BLaER1 (cell line): ENCODE data around the gene STX4.

Experiments used
- H3K27ac ChIP-seq: shearing (Covaris generic); formaldehyde crosslinking; 2 replicates; pipeline ENCODE4 v1.8.1; 2022
- H3K27me3 ChIP-seq: shearing (Covaris generic); formaldehyde crosslinking; 2 replicates; pipeline ENCODE4 v1.8.1; 2022
- H3K36me3 ChIP-seq: shearing (Covaris generic); formaldehyde crosslinking; 2 replicates; pipeline ENCODE4 v1.8.1; 2022
- H3K4me1 ChIP-seq: shearing (Covaris generic); formaldehyde crosslinking; 2 replicates; pipeline ENCODE4 v1.8.1; 2022
- H3K4me2 ChIP-seq: shearing (Covaris generic); formaldehyde crosslinking; 2 replicates; pipeline ENCODE4 v1.8.1; 2022
- H3K4me3 ChIP-seq: shearing (Covaris generic); formaldehyde crosslinking; 2 replicates; pipeline ENCODE4 v1.8.1; 2022
- H3K9ac ChIP-seq: shearing (Covaris generic); formaldehyde crosslinking; 2 replicates; pipeline ENCODE4 v1.8.1; 2022
- H3K9me3 ChIP-seq: shearing (Covaris generic); formaldehyde crosslinking; 2 replicates; pipeline ENCODE4 v1.8.1; 2022
- H4K20me1 ChIP-seq: shearing (Covaris generic); formaldehyde crosslinking; 2 replicates; pipeline ENCODE4 v1.8.1; 2022
- Cebpa-rat ChIP-seq: shearing (Covaris generic); IDR thresholded peaks from 2 replicates; pipeline ENCODE4 v1.8.1; 2022

Gene STX4

GRCh38 chr16:31042866-31043265 lies 9.5 kb downstream of the STX4 start:
- Histone ChIP-seq H3K27me3 (no peaks in the 10 kb centered on the region), H3K27ac (no peak overlapping the region), H3K4me3 (no peak overlapping the region), H3K4me1 (no peaks in the 10 kb centered on the region), H3K9me3 (no peaks in the 10 kb centered on the region), H4K20me1 (no peaks in the 10 kb centered on the region), H3K4me2 (no peak overlapping the region), H3K9ac (no peak overlapping the region), H3K36me3 (peaks cover 59% of the 10 kb centered on the region)
- TF ChIP-seq Cebpa-rat: no peak

GRCh38 chr16:31043352-31043751 lies 10.0 kb downstream of the STX4 start:
- H3K27me3 ChIP-seq: no peaks in the 10 kb centered on the region
- H4K20me1 ChIP-seq: no peaks in the 10 kb centered on the region
- H3K4me1 ChIP-seq: no peaks in the 10 kb centered on the region
- H3K27ac ChIP-seq: no peak overlapping the region
- H3K4me3 ChIP-seq: no peak overlapping the region
- peaks cover 55% of the 10 kb centered on the region for H3K36me3 ChIP-seq
- H3K4me2 ChIP-seq: no peak overlapping the region
- H3K9me3 ChIP-seq: no peaks in the 10 kb centered on the region
- no peak for TF ChIP-seq Cebpa-rat
- H3K9ac ChIP-seq: no peak overlapping the region

GRCh38 chr16:31043898-31044481 lies 10.6 kb downstream of the STX4 start:
- no peak overlapping the region for H3K4me2 ChIP-seq
- no peaks in the 10 kb centered on the region for H3K9me3 ChIP-seq
- no peaks in the 10 kb centered on the region for H3K27me3 ChIP-seq
- H3K36me3 ChIP-seq: peaks cover 48% of the 10 kb centered on the region
- TF ChIP-seq Cebpa-rat: no peak
- H3K27ac ChIP-seq: no peak overlapping the region
- H4K20me1 ChIP-seq: no peaks in the 10 kb centered on the region
- no peak overlapping the region for H3K4me3 ChIP-seq
- no peak overlapping the region for H3K9ac ChIP-seq
- no peaks in the 10 kb centered on the region for H3K4me1 ChIP-seq

GRCh38 chr16:31050280-31051030 lies 17.1 kb downstream of the STX4 start:
- no peak overlapping the region for H3K4me3 ChIP-seq
- H3K27me3 ChIP-seq: no peaks in the 10 kb centered on the region
- no peak overlapping the region for H3K27ac ChIP-seq
- H3K4me1 ChIP-seq: no peaks in the 10 kb centered on the region
- H3K4me2 ChIP-seq: no peak overlapping the region
- no peaks in the 10 kb centered on the region for H3K36me3 ChIP-seq
- H3K9ac ChIP-seq: no peak overlapping the region
- H4K20me1 ChIP-seq: no peaks in the 10 kb centered on the region
- TF ChIP-seq Cebpa-rat: no peak
- no peaks in the 10 kb centered on the region for H3K9me3 ChIP-seq

- Histone ChIP-seq H3K9ac (no peak overlapping the region), H3K36me3 (no peaks in the 10 kb centered on the region; the same call in 1 of the 2 replicates), H3K4me1 (no peaks in the 10 kb centered on the region), H3K27ac (no peak overlapping the region), H3K27me3 (no peaks in the 10 kb centered on the region), H3K4me3 (no peak overlapping the region), H4K20me1 (no peaks in the 10 kb centered on the region), H3K4me2 (no peak overlapping the region), H3K9me3 (no peaks in the 10 kb centered on the region)
- TF ChIP-seq Cebpa-rat: no peak
Observed at GRCh38 chr16:31052114-31052513, 18.8 kb downstream of the STX4 start.

- Histone ChIP-seq H3K36me3 (peaks cover 29% of the 10 kb centered on the region), H3K4me3 (no peak overlapping the region), H3K9me3 (no peaks in the 10 kb centered on the region), H3K27me3 (no peaks in the 10 kb centered on the region), H3K4me2 (no peak overlapping the region), H3K4me1 (no peaks in the 10 kb centered on the region), H3K27ac (no peak overlapping the region), H3K9ac (no peak overlapping the region), H4K20me1 (no peaks in the 10 kb centered on the region)
- TF ChIP-seq Cebpa-rat: no peak
Observed at GRCh38 chr16:31055613-31056012, 22.3 kb downstream of the STX4 start.

- peaks cover 75% of the 10 kb centered on the region for H3K36me3 ChIP-seq
- no peak overlapping the region for H3K27ac ChIP-seq
- H3K4me2 ChIP-seq: no peak overlapping the region
- H4K20me1 ChIP-seq: peaks cover 41% of the 10 kb centered on the region; the same call in 1 of the 2 replicates
- no peak for TF ChIP-seq Cebpa-rat
- H3K4me3 ChIP-seq: no peak overlapping the region
- H3K27me3 ChIP-seq: no peaks in the 10 kb centered on the region
- H3K4me1 ChIP-seq: peaks cover 23% of the 10 kb centered on the region
- no peaks in the 10 kb centered on the region for H3K9me3 ChIP-seq
- no peak overlapping the region for H3K9ac ChIP-seq
Observed at GRCh38 chr16:31061126-31061812, 27.9 kb downstream of the STX4 start.

GRCh38 chr16:31061813-31062440 lies 28.6 kb downstream of the STX4 start:
- Histone ChIP-seq H3K9me3 (no peaks in the 10 kb centered on the region), H4K20me1 (peaks cover 46% of the 10 kb centered on the region; the same call in 1 of the 2 replicates)

GRCh38 chr16:31063495-31063842 lies 30.1 kb downstream of the STX4 start:
- Histone ChIP-seq H3K9me3 (no peaks in the 10 kb centered on the region), H3K4me1 (peaks cover 25% of the 10 kb centered on the region), H3K36me3 (peaks cover 80% of the 10 kb centered on the region), H3K4me2 (no peak overlapping the region), H3K4me3 (no peak overlapping the region), H3K9ac (no peak overlapping the region), H3K27ac (no peak overlapping the region), H4K20me1 (peaks cover 56% of the 10 kb centered on the region; the same call in 1 of the 2 replicates), H3K27me3 (no peaks in the 10 kb centered on the region)
- no peak for TF ChIP-seq Cebpa-rat

More at GRCh38 chr16:31061813-31062440, 28.6 kb downstream of the STX4 start:
- Histone ChIP-seq H3K4me3 (no peak overlapping the region), H3K27me3 (no peaks in the 10 kb centered on the region), H3K4me2 (no peak overlapping the region), H3K27ac (no peak overlapping the region), H3K9ac (no peak overlapping the region), H3K4me1 (peaks cover 25% of the 10 kb centered on the region), H3K36me3 (peaks cover 81% of the 10 kb centered on the region)
- no peak for TF ChIP-seq Cebpa-rat
